ENCODE results near the gene GAS7. TPM values are rescaled to one million over a fixed set of nuclear protein-coding genes. Genes with fewer than 3 reads are reported as not detected.

GAS7 gene
- total and polyA plus RNA-seq, 8 donors, result 30.4 to 83.4 (median 40.1) TPM

- DNase-seq, result no peak
- no peak overlapping the region for H3K4me3 ChIP-seq
- TF ChIP-seq CTCF (IDR thresholded peaks at IDR 0.05), result no peak
- intact Hi-C loops (cut with DNase I), result no loop called here
- no peak overlapping the region for H3K27ac ChIP-seq
- no peaks in the 10 kb centered on the region for H3K9me3 ChIP-seq
- no peaks in the 10 kb centered on the region for H3K27me3 ChIP-seq
- peaks cover 0 to 86% of the 10 kb centered on the region in 2 donors for H3K36me3 ChIP-seq
- no peaks in the 10 kb centered on the region for H3K4me1 ChIP-seq
- ATAC-seq, result no peak
These were observed 281.3 kb downstream of the GAS7 start for GRCh38 chr17:9917131-9917530.

- intact Hi-C loops (cut with DNase I), result no loop called here
- Histone ChIP-seq H3K27me3 (no peaks in the 10 kb centered on the region), H3K4me3 (no peak overlapping the region), H3K36me3 (peaks cover 0 to 77% of the 10 kb centered on the region in 2 donors), H3K27ac (no peak overlapping the region), H3K4me1 (no peaks in the 10 kb centered on the region), H3K9me3 (no peaks in the 10 kb centered on the region)
- TF ChIP-seq CTCF (IDR thresholded peaks at IDR 0.05), result no peak
- DNase-seq (no peak), ATAC-seq (no peak)
These were observed 282.3 kb downstream of the GAS7 start for GRCh38 chr17:9916108-9916507.

- no peak for ATAC-seq
- Histone ChIP-seq H3K36me3 (peaks cover 0 to 54% of the 10 kb centered on the region in 2 donors), H3K9me3 (no peaks in the 10 kb centered on the region), H3K4me3 (no peak overlapping the region), H3K27me3 (peaks cover 0 to 11% of the 10 kb centered on the region in 2 donors), H3K27ac (no peak overlapping the region), H3K4me1 (no peaks in the 10 kb centered on the region)
- TF ChIP-seq CTCF (IDR thresholded peaks at IDR 0.05), result no peak
- DNase-seq, result no peak
- intact Hi-C loops (cut with DNase I), result no loop called here
These were observed 284.9 kb downstream of the GAS7 start for GRCh38 chr17:9913476-9913875.

GRCh38 chr17:9912121-9913099, 286.0 kb downstream of the GAS7 start:
- Histone ChIP-seq H3K4me3 (no peak overlapping the region), H3K27ac (no peak overlapping the region), H3K27me3 (peaks cover 0 to 20% of the 10 kb centered on the region in 2 donors), H3K4me1 (no peaks in the 10 kb centered on the region), H3K9me3 (no peaks in the 10 kb centered on the region), H3K36me3 (peaks cover 0 to 43% of the 10 kb centered on the region in 2 donors)
- TF ChIP-seq CTCF (IDR thresholded peaks at IDR 0.05), result no peak
- no peak for ATAC-seq
- DNase-seq, result no peak
- intact Hi-C loops (cut with DNase I), result no loop called here

GRCh38 chr17:9911089-9911488, 287.3 kb downstream of the GAS7 start:
- no peak for DNase-seq
- Histone ChIP-seq H3K27me3 (peaks cover 0 to 30% of the 10 kb centered on the region in 2 donors), H3K4me3 (no peak overlapping the region), H3K4me1 (no peaks in the 10 kb centered on the region), H3K9me3 (no peaks in the 10 kb centered on the region), H3K36me3 (peaks cover 0 to 30% of the 10 kb centered on the region in 2 donors), H3K27ac (no peak overlapping the region)
- ATAC-seq, result no peak
- no peak for TF ChIP-seq CTCF (IDR thresholded peaks at IDR 0.05)
- intact Hi-C loops (cut with DNase I), result no loop called here
